HG03469 (cell line): ENCODE data around the gene FUS.

ENCODE experiments used
- ATAC-seq: cut with Tn5 transposase; IDR thresholded peaks from one replicate; pipeline ENCODE4 v1.9.1; 2021; ENCODE audit warnings: mild to moderate bottlenecking, moderate library complexity, moderate number of reproducible peaks; ENCODE audit not compliant: unreplicated experiment

FUS gene

GRCh38 chr16:31225193-31225592 lies 45.3 kb downstream of the FUS start:
- no peak for ATAC-seq

GRCh38 chr16:31228206-31228605 lies 48.3 kb downstream of the FUS start:
- no peak for ATAC-seq

- no peak for ATAC-seq
Observed at GRCh38 chr16:31229501-31229900, 49.6 kb downstream of the FUS start.

GRCh38 chr16:31238041-31238440 lies 58.1 kb downstream of the FUS start:
- ATAC-seq, result no peak
